Measurements from ENCODE around the gene SRCIN1.

The SRCIN1 gene

DNA sequence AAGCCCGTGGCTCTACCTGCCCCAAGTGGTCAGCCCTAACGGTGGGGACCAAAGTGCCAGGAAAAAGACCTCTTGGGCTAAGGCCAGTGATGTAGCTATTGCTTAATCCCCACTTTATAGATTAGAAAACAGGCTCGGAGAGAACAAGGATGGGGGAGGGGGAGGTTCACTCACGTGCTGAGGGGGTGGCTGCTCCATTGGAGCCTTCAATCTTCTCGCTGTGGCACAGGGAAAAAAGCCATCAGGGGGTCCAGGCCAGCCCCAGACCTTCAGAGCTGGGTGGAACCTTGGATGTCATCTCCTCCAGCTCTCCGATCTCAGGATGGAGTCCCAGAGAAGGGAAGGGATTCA is 45.9 kb downstream of the SRCIN1 start:
- DNase-seq: no peak

- peak; percentile 52 for DNase-seq
Measured at GRCh38 chr17:38559051-38559879, 46.5 kb downstream of the SRCIN1 start.

DNA sequence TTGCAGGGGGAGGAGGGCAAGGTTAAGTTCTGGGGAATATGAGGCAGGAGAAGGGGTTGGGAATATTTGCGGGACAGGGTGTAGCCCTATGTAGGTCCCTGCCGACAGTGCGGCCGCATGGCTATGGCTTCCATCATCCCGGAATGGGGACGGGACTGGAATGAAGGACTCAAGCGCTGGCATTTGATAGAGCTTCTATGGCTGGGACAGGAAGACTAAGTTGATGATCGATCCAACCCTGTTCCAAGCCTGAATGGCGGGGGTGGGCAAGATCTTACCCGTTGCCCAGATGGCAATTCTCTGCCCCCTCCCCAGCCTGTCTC is 47.1 kb downstream of the SRCIN1 start:
- no peak for DNase-seq

DNA sequence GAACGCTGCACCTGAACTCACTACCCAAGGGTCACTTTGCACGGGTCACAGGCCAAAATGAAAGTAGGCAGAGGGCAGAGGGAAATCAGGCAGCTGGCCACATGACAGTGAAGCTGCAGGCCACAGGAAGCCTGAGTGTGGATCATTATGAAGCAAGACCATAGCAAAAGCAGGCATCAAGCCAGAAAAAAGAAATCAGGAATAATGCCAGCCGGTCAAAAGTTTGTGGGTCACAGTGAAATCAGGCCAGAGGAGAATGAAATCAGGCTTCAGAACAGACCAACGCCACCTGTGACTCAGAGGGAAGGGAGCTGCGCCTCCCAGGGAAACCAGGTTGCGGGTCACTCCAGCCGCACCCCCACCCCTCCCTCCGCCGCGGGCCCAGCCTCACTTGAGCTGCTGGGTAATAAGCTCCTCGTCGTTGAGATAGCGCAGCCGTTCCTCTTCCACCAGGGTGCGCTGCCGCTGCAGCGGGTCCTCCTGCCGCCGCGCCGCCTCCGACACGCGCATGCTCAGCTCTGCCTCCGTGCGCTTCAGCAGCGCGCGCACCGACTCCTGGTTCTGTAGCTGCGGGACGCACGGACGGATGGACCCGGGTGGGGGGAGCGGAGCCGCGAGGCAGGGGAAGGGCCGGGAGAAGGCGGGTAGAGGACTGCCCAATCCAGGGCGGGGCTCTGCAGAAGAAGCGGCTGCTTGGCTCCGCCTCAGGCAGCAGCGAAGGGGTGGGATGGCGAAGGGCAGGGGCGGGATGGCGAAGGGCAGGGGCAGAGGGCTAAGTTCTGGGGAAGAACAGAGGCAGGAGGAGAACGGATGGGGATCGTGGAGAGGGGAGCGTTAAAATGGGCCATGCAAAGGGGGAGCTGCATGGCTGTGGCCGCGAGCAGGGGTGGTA is 47.7 kb downstream of the SRCIN1 start:
- DNase-seq: peak; percentile 83

- DNase-seq: no peak
Measured at GRCh38 chr17:38557396-38557795, 48.4 kb downstream of the SRCIN1 start.

- no peak for DNase-seq
Measured at GRCh38 chr17:38556239-38556638, 49.5 kb downstream of the SRCIN1 start.

GRCh38 chr17:38554430-38555350 is 51.1 kb downstream of the SRCIN1 start:
- peak; percentile 52 for DNase-seq

GRCh38 chr17:38552343-38552742 is 53.4 kb downstream of the SRCIN1 start:
- no peak for DNase-seq

GRCh38 chr17:38551121-38551520 is 54.6 kb downstream of the SRCIN1 start:
- DNase-seq: no peak

GRCh38 chr17:38550661-38551060 is 55.1 kb downstream of the SRCIN1 start:
- no peak for DNase-seq

DNA sequence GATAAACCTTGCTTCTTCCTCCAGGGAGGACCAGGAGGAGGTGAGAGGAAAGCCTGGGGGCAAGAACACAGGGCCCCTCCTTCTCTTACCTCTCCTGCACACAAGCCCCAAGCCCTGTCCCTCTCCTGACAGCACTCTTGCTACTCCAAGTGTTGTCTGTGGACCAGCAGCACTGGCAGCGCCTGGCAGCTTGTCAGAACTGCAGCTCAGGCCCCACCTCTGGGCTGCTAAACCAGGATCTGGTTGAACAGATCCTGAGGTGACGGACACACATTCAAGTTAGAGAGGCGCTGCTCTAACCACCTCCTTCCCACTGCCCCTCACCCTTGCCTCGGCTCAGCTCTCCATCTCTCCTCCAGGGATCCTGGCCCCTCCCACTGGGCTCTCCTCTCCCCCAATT is 56.5 kb downstream of the SRCIN1 start:
- DNase-seq: no peak

DNA sequence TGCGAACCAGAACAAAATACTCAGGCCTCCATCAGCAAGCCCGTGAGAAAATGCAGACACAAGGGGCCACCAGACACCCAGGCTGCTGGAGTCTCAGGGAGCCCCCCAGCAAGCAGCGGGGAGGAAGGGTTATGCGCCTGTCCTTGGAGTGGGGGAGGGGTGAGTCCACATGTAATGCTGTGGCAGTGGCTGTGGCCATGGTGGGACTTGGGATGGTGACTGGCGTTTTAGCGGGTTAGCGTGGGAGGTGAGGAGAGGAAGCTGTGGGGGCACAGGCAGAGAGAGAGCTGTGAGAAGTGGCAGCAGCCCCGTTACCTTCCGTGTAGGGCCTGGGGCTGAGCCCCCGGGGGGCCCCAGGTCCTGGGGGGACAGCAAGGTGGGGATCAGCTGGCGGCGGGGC is 58.3 kb downstream of the SRCIN1 start:
- no peak for DNase-seq

DNA sequence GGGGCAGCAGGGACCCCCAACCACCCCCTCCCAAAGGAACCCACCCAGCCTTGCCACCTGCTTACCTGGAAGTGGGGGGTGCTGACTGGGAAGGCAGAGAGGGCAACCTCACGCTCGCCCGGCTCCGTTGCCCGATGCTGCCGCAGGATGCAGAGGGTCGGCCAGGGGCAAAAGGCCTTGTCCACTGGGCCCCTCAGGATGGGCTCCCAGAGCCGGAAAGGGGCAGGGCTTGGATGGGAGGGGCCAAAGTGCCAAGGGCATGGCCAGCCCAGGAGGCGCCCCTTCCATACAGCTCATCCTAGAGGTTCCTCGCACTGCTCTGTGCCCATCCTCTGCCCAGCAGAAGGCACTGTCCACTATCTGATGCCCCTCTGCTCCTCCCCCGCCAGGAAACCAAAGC is 59.4 kb downstream of the SRCIN1 start:
- DNase-seq: no peak

GRCh38 chr17:38545531-38546225 is 60.1 kb downstream of the SRCIN1 start:
- DNase-seq: no peak

- DNase-seq: no peak
Measured at GRCh38 chr17:38544839-38545209, 60.9 kb downstream of the SRCIN1 start.

DNA sequence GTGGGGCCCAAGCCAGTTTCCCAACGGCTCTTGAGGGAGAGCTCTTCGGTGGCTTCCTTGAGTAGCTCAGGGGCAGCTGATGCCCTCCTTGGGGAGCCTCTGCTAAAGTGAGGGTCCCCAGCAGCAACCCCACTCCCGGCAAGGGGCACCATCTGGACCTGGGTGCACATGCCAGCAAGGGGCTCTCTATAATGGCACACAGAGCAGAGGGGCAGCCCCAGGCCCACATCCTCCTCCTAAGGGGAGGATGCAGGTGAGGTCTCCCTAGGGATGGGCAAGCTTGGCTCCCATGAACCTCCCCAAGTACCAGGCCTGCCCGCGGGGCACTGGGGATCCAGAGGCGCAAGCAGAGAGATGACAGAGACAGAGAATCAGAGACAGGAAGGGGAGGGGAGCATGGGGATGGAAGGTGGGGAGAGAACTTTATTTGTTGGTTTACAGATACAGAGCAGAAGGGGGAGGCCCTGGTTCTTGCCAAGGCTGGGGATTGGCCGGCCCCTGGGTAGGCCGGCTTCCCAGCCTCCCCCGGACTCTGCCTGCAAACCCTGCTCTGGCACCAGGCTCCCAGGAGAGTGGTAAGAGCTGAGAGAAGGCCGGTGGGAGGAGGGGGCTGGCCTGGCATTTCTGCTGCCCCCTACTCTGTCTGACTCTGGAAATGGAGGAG is 61.4 kb downstream of the SRCIN1 start:
- DNase-seq: no peak

GRCh38 chr17:38543403-38544174 is 62.2 kb downstream of the SRCIN1 start:
- no peak for DNase-seq

DNA sequence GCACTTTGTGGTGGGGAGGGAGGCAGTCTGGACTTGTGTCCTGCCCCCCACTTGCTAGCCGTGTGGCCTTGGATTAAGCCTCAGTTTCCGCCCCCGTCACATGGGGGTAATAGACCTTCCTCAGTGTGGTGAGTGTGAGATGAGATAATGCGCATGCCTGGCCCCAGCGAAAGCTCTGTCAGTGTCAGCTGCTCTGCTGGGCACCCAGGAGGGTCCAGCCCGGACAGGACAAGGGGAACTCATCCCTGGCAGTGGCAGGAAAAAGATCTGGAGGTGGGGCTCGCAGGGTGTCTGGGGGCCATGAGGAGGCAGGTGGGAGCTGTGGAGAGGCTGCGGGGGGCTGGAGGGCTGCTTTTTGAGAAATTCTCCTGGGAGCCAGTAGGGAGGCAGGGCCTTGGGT is 63.5 kb downstream of the SRCIN1 start:
- no peak for DNase-seq

DNA sequence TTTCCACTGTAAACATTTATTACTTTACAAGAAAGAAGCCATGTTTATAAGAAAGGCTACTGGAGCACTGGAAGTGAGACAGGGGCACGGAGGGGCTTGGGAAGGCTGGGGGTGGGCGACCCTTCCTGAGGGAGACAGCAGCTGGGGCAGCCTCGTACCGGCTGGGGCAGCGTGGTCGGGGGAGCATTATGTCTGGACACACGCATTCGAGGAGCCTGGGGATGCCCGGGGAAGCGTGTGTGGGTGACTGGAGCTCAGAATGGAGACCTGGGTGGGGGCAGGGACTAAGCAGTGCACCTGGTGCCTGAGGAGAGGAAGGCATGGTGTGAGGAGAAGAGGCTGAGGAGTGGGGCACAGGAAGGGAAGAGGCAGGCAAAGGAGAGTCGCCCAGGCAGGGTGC is 64.5 kb downstream of the SRCIN1 start:
- no peak for DNase-seq

- DNase-seq: no peak
Measured at GRCh38 chr17:38540514-38541045, 65.2 kb downstream of the SRCIN1 start.

DNA sequence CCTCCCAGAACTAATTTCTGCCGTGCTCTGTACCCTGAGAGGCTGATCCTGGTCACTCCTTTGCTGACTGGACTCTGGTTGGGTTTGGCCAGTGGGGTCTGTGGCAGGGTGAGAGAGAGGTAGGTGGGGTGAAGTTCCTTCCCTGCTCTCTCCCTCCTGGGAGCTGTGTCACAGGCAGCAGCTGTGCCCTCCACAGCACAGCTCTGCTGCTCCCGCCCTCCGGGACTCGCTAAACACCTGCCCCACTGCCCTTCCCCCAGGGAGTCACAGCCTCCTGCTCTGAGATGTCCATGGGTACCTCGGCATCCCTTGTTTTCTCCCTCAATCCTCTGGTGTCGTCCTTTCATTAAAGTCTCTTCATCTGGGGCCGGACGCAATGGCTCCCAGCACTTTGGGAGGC is 66.4 kb downstream of the SRCIN1 start:
- peak; percentile 14 for DNase-seq
